Measurements from ENCODE around the gene TSPAN17.

DNA sequence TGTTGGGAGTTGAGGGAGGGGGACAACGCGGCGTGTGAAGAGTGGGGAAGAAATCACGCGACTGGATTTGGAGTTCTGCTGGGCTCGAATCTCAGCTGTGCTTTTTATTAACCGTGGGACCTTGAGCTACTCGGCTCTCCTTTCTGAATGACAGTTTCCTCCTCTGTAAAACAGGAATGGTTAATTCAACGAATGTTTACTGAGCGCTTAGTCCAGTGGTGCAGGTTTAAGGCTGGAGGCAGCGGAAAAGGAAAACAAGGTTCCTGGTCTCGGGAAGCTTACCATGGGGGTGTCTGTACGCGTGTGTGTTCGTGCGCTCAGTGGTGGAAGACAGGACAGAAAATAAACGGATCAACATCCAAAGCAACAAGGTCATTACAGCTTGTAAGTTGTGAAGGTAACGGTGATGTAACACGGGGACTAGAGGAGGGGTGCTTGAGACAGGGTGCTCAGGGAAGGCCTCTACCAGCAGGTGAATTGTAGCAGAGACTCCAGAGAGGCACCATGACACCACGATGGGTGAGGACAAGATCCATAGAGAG lies 16.5 kb upstream of the TSPAN17 start:
- TF ChIP-seq, protein P1, sequence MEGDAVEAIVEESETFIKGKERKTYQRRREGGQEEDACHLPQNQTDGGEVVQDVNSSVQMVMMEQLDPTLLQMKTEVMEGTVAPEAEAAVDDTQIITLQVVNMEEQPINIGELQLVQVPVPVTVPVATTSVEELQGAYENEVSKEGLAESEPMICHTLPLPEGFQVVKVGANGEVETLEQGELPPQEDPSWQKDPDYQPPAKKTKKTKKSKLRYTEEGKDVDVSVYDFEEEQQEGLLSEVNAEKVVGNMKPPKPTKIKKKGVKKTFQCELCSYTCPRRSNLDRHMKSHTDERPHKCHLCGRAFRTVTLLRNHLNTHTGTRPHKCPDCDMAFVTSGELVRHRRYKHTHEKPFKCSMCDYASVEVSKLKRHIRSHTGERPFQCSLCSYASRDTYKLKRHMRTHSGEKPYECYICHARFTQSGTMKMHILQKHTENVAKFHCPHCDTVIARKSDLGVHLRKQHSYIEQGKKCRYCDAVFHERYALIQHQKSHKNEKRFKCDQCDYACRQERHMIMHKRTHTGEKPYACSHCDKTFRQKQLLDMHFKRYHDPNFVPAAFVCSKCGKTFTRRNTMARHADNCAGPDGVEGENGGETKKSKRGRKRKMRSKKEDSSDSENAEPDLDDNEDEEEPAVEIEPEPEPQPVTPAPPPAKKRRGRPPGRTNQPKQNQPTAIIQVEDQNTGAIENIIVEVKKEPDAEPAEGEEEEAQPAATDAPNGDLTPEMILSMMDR (IDR thresholded peaks at IDR 0.05): no peak
- no peak for TF ChIP-seq POLR2A (IDR thresholded peaks at IDR 0.05)

Data from esophagus squamous epithelium (tissue), 4 donors.